HepG2 (cell line): ENCODE measurements around the gene PSAPL1. TPM values are rescaled to one million over a fixed set of nuclear protein-coding genes. Genes with fewer than 3 reads are reported as not detected.

Source experiments
- ATAC-seq: fragments of 200-7000 bp; cut with Tn5 transposase; 3 replicates; pipeline ENCODE4 v1.9.1; 2020; ENCODE audit warnings: mild to moderate bottlenecking, moderate library complexity
- BruUV-seq: library from RNA; stranded (reverse); fragments of 400-500 nt; replicated peaks from 2 replicates; lab custom pipeline; 2021; lab: Mats Ljungman, UMichigan
- CTCF ChIA-PET: fragments of 300-600 bp; formaldehyde crosslinking; extraction: SDS; loops from one replicate; lab custom pipeline; 2021; ENCODE audit warnings: low total read pairs, inconsistent platforms, low intra/inter-chr PET ratio; lab: Yijun Ruan, JAX
- POLR2A ChIA-PET: fragments of 350-600 bp; sonication (Branson Sonifier 250); formaldehyde crosslinking; loops from one replicate; lab custom pipeline; 2020; ENCODE audit warnings: antibody characterized with exemption, inconsistent platforms; lab: Yijun Ruan, JAX
- DNase-seq: peaks from one replicate; pipeline ENCODE4 v3.0.0-alpha.2; 2015; ENCODE audit warnings: low spot score
- FAIRE-seq: peaks from 3 replicates; lab custom pipeline; 2011; peaks lifted over from hg19 to GRCh38; lab: Jason Lieb, UNC
- H2AFZ ChIP-seq: one replicate; pipeline ENCODE4 v1.6.1; 2011; ENCODE audit warnings: low read length, inconsistent platforms
- H3K27ac ChIP-seq: fragments of 300-600 bp; 3 replicates; pipeline ENCODE4 v1.8.0; 2011; ENCODE audit warnings: mixed run types, mild to moderate bottlenecking, mixed read lengths, low read length, inconsistent platforms; ENCODE audit not compliant: insufficient read depth; ENCODE audit errors: extremely low read length
- H3K27me3 ChIP-seq, 2 experiments: fragments of 200-600 bp in 1 of 2; 2 replicates in 1 of 2; 3 replicates in 1 of 2; pipeline versions ENCODE4 v1.6.0 to v1.8.0; 2011; ENCODE audit warnings: low read length in 2 of 2, mild to moderate bottlenecking in 2 of 2, moderate library complexity in 2 of 2, inconsistent platforms in 1 of 2; ENCODE audit not compliant: insufficient read depth in 2 of 2, control insufficient read depth in 1 of 2
- H3K36me3 ChIP-seq, 2 experiments: fragments of 200-600 bp in 1 of 2; replicated peaks in 1 of 2; 2 replicates in 1 of 2; 3 replicates in 1 of 2; pipeline versions ENCODE4 v1.5.1 to v1.8.0; 2011; ENCODE audit warnings: low read length in 2 of 2, inconsistent platforms in 1 of 2; ENCODE audit not compliant: insufficient read depth in 2 of 2, control insufficient read depth in 1 of 2
- H3K4me1 ChIP-seq: 2 replicates; pipeline ENCODE4 v1.5.1; 2012; ENCODE audit warnings: low read length, inconsistent platforms; ENCODE audit not compliant: insufficient read depth
- H3K4me2 ChIP-seq: 2 replicates; pipeline ENCODE4 v1.6.0; 2011; ENCODE audit warnings: low read depth, low read length, inconsistent platforms
- H3K4me3 ChIP-seq, 3 experiments: fragments of 200-600 bp in 1 of 3; sonication (generic), shearing (Covaris generic) in 1 of 3; replicated peaks in 1 of 3; 2 replicates each; pipeline ENCODE4 v1.5.1; 2011 to 2016; ENCODE audit warnings: low read length in 3 of 3, inconsistent platforms in 2 of 3, low read depth in 2 of 3, mild to moderate bottlenecking in 2 of 3, control low read depth in 1 of 3, mixed read lengths in 1 of 3; ENCODE audit not compliant: insufficient read depth in 1 of 3
- H3K79me2 ChIP-seq: one replicate; pipeline ENCODE4 v1.6.1; 2011; ENCODE audit warnings: low read length, inconsistent platforms; ENCODE audit not compliant: insufficient read depth
- H3K9ac ChIP-seq: 2 replicates; pipeline ENCODE4 v1.6.0; 2011; ENCODE audit warnings: mild to moderate bottlenecking, low read depth, low read length, inconsistent platforms; ENCODE audit not compliant: insufficient read depth
- H3K9me3 ChIP-seq: 2 replicates; pipeline ENCODE4 v1.5.1; 2012; ENCODE audit warnings: mild to moderate bottlenecking, low read length
- H4K20me1 ChIP-seq: 2 replicates; pipeline ENCODE4 v1.6.0; 2011; ENCODE audit warnings: inconsistent platforms, mild to moderate bottlenecking, low read length, moderate library complexity; ENCODE audit not compliant: insufficient read depth
- BHLHE40 ChIP-seq: IDR thresholded peaks from 2 replicates; pipeline ENCODE4 v1.6.1; 2011; ENCODE audit warnings: low read length, improper control_type of control experiment
- FOXA1 ChIP-seq, 2 experiments: fragments of 450-650 bp in 1 of 2; sonication (generic) in 1 of 2; formaldehyde crosslinking in 1 of 2; IDR thresholded peaks; 2 replicates each; pipeline versions ENCODE4 v1.4.0 to v1.6.1; 2016 to 2020; ENCODE audit warnings: missing genetic modification reagents in 1 of 2
- FOXA3 ChIP-seq: IDR thresholded peaks from 2 replicates; pipeline ENCODE4 v1.6.1; 2016; ENCODE audit warnings: missing genetic modification reagents, missing compliant biosample characterization
- MIER2 ChIP-seq: IDR thresholded peaks from 2 replicates; pipeline ENCODE4 v1.6.1; 2016; ENCODE audit warnings: missing biosample characterization, missing genetic modification reagents
- RORA ChIP-seq: sonication (generic); formaldehyde crosslinking; IDR thresholded peaks from 2 replicates; pipeline ENCODE4 v1.5.0; 2020; ENCODE audit warnings: mild to moderate bottlenecking, missing genetic modification reagents, moderate library complexity
- ZNF124 ChIP-seq: sonication (generic); formaldehyde crosslinking; IDR thresholded peaks from 2 replicates; pipeline ENCODE4 v1.4.0; 2020; ENCODE audit warnings: missing genetic modification reagents
- ZNF724P ChIP-seq: sonication (generic); formaldehyde crosslinking; IDR thresholded peaks from 2 replicates; pipeline ENCODE4 v1.8.0; 2022; ENCODE audit warnings: missing genetic modification reagents, borderline replicate concordance
- ZNF747 ChIP-seq: sonication (generic); formaldehyde crosslinking; IDR thresholded peaks from 2 replicates; pipeline ENCODE4 v1.8.1; 2023; ENCODE audit warnings: missing genetic modification reagents, mild to moderate bottlenecking, borderline replicate concordance
- ZZZ3 ChIP-seq: sonication (generic); formaldehyde crosslinking; IDR thresholded peaks from 2 replicates; pipeline ENCODE4 v1.4.0; 2020; ENCODE audit warnings: missing genetic modification reagents, mild to moderate bottlenecking, borderline replicate concordance
- WGBS: methylation state at CpG from one replicate; pipeline ENCODE4 v1.1.6; 2017; ENCODE audit warnings: low lambda C conversion rate; 5-methylcytosine and 5-hydroxymethylcytosine counted together
- in situ Hi-C: cut with HindIII; loops from 2 replicates; pipeline ENCODE4 v1.10.0; 2017; ENCODE audit warnings: low pct_unique_long_range_greater_than_20kb; ENCODE audit not compliant: extremely low pct_ligation_motif_present
- intact Hi-C: fragments of 100-400 bp; cut with micrococcal nuclease; formaldehyde crosslinking; loops from one replicate; pipeline ENCODE4 v1.10.0; 2022; ENCODE audit not compliant: unreplicated experiment
- polyA plus RNA-seq, 8 experiments: library from polyadenylated mRNA; depleted of rRNA in 3 of 8; stranded (reverse) in 7 of 8; unstranded in 1 of 8; fragments of >200 nt; fragmentation: Illumina TruSeq in 4 of 8; extraction: Trizol in 4 of 8; gene quantifications; 2 replicates each; pipeline versions ENCODE4 v1.2.1 to v1.2.3, GENCODE V29; 2011 to 2016; ENCODE audit warnings: low read depth in 4 of 8, missing spikeins in 1 of 8, mixed read lengths in 1 of 8; ENCODE audit not compliant: insufficient read depth in 1 of 8
- total RNA-seq, 5 experiments: library from RNA; depleted of rRNA; stranded (reverse); fragments of >200 nt; fragmentation: Illumina TruSeq; extraction: Trizol; gene quantifications; 2 replicates each; pipeline ENCODE4 v1.2.3, GENCODE V29; 2016; ENCODE audit warnings: low read depth in 1 of 5
- TF ChIP-seq, protein P1 (sequence below): sonication (generic); formaldehyde crosslinking; IDR thresholded peaks from 2 replicates; pipeline ENCODE4 v1.4.0; 2020; ENCODE audit warnings: mild to moderate bottlenecking, low read depth, missing genetic modification reagents
- TF ChIP-seq, protein P2 (sequence below): sonication (generic); formaldehyde crosslinking; IDR thresholded peaks from 2 replicates; pipeline ENCODE4 v1.9.0; 2021; ENCODE audit warnings: missing genetic modification reagents, borderline replicate concordance
- TF ChIP-seq, protein P3 (sequence below): sonication (generic); formaldehyde crosslinking; IDR thresholded peaks from 2 replicates; pipeline ENCODE4 v1.4.0; 2020; ENCODE audit warnings: missing genetic modification reagents, borderline replicate concordance

The PSAPL1 gene
- total and polyA plus RNA-seq, 2 of the 13 experiments (the other 11 are each of a cell fraction or from before 2014, with no cell fraction given): 0.02 to 0.16 TPM

DNA sequence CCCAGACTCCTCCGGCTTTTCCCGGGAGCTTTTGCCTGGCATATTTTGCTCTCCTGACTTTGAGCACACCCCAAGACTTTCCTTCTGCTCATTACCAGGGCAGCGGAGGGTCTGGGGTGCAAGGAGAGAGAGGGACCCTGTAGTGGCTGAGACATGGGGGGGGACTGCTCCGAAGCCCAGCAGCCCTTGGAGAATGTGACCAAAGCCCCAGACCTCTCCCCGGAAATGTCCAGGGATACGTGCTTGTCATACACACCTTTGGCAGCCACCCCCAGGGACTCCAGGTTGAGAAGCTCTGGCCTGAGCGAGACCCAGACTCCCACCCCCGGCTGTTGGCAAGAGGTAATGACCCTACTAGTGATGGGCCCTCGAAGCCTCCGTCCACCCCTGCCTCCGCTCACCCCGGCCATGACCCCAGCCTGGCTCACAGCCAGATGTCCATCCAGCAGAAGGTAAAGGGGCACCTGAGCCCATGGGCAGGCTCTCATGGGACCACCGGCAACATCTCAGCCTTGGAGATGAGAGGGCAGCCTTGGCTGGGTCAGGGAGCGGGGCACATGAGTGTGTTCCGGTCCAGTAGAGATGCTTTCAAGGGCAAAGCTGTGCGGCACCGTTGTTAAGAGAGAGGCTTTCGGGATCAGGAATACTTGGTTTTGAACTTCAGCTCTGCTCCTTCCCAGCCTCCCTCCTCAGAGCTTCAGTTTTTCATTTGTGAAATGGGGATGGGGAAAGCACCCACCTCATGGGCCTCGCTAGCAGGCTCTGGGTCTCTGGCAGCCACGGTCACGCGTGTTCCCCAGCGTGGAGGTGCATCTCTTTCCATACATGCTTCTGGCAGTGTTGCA, 2.0 kb downstream of the PSAPL1 start:
- intact Hi-C loops: no loop called here
- in situ Hi-C loops: no loop called here
- DNase-seq: no peak

More for the DNA sequence above, 2.0 kb downstream of the PSAPL1 start:
- Histone ChIP-seq H3K4me3 (no peak overlapping the region), H3K79me2 (no peaks in the 10 kb centered on the region), H4K20me1 (no peaks in the 10 kb centered on the region), H2AFZ (no peak overlapping the region), H3K4me1 (peaks cover 24% of the 10 kb centered on the region), H3K27ac (no peak overlapping the region), H3K27me3 (peaks cover 7 to 46% of the 10 kb centered on the region in 2 experiments; a peak in 4 of 5 replicates), H3K9me3 (no peaks in the 10 kb centered on the region), H3K36me3 (no peaks in the 10 kb centered on the region), H3K4me2 (no peak overlapping the region), H3K9ac (no peak overlapping the region)
- CTCF ChIA-PET: no interaction called here
- POLR2A ChIA-PET: no interaction called here
- 60% methylated on average over 9 of the region's 23 CpGs for WGBS
- FAIRE-seq (no peak), ATAC-seq (no peak)
- no TSS peak for BruUV-seq
- TF ChIP-seq ZZZ3 (CRISPR knock-in tag): no peak
- no peak for TF ChIP-seq FOXA1 (IDR thresholded peaks at IDR 0.05)
- TF ChIP-seq FOXA1 (CRISPR knock-in tag; IDR thresholded peaks at IDR 0.05): no peak
- TF ChIP-seq, protein P1, sequence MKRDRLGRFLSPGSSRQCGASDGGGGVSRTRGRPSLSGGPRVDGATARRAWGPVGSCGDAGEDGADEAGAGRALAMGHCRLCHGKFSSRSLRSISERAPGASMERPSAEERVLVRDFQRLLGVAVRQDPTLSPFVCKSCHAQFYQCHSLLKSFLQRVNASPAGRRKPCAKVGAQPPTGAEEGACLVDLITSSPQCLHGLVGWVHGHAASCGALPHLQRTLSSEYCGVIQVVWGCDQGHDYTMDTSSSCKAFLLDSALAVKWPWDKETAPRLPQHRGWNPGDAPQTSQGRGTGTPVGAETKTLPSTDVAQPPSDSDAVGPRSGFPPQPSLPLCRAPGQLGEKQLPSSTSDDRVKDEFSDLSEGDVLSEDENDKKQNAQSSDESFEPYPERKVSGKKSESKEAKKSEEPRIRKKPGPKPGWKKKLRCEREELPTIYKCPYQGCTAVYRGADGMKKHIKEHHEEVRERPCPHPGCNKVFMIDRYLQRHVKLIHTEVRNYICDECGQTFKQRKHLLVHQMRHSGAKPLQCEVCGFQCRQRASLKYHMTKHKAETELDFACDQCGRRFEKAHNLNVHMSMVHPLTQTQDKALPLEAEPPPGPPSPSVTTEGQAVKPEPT: no peak
- TF ChIP-seq FOXA3 (CRISPR knock-in tag): no peak
- no peak for TF ChIP-seq ZNF724P
- no peak for TF ChIP-seq RORA (CRISPR knock-in tag)
- TF ChIP-seq, protein P2, sequence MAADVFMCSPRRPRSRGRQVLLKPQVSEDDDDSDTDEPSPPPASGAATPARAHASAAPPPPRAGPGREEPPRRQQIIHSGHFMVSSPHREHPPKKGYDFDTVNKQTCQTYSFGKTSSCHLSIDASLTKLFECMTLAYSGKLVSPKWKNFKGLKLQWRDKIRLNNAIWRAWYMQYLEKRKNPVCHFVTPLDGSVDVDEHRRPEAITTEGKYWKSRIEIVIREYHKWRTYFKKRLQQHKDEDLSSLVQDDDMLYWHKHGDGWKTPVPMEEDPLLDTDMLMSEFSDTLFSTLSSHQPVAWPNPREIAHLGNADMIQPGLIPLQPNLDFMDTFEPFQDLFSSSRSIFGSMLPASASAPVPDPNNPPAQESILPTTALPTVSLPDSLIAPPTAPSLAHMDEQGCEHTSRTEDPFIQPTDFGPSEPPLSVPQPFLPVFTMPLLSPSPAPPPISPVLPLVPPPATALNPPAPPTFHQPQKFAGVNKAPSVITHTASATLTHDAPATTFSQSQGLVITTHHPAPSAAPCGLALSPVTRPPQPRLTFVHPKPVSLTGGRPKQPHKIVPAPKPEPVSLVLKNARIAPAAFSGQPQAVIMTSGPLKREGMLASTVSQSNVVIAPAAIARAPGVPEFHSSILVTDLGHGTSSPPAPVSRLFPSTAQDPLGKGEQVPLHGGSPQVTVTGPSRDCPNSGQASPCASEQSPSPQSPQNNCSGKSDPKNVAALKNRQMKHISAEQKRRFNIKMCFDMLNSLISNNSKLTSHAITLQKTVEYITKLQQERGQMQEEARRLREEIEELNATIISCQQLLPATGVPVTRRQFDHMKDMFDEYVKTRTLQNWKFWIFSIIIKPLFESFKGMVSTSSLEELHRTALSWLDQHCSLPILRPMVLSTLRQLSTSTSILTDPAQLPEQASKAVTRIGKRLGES: no peak
- TF ChIP-seq BHLHE40: no peak
- TF ChIP-seq ZNF124: no peak
- TF ChIP-seq, protein P3, sequence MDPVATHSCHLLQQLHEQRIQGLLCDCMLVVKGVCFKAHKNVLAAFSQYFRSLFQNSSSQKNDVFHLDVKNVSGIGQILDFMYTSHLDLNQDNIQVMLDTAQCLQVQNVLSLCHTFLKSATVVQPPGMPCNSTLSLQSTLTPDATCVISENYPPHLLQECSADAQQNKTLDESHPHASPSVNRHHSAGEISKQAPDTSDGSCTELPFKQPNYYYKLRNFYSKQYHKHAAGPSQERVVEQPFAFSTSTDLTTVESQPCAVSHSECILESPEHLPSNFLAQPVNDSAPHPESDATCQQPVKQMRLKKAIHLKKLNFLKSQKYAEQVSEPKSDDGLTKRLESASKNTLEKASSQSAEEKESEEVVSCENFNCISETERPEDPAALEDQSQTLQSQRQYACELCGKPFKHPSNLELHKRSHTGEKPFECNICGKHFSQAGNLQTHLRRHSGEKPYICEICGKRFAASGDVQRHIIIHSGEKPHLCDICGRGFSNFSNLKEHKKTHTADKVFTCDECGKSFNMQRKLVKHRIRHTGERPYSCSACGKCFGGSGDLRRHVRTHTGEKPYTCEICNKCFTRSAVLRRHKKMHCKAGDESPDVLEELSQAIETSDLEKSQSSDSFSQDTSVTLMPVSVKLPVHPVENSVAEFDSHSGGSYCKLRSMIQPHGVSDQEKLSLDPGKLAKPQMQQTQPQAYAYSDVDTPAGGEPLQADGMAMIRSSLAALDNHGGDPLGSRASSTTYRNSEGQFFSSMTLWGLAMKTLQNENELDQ (CRISPR knock-in tag): no peak
- TF ChIP-seq ZNF747 (CRISPR knock-in tag): no peak
- TF ChIP-seq MIER2 (CRISPR knock-in tag): no peak
